GM12875 (cell line): ENCODE data around the gene TOX3.

Experiments
- H3K4me3 ChIP-seq: one replicate; pipeline ENCODE4 v1.5.1; 2011; ENCODE audit warnings: low read depth, low read length, control low read depth
- CTCF ChIP-seq: IDR thresholded peaks from 2 replicates; pipeline ENCODE4 v1.5.1; 2011; ENCODE audit warnings: low read depth, mild to moderate bottlenecking, control low read depth, inconsistent platforms, low read length, moderate library complexity, borderline replicate concordance; ENCODE audit not compliant: insufficient read depth

The TOX3 gene

DNA sequence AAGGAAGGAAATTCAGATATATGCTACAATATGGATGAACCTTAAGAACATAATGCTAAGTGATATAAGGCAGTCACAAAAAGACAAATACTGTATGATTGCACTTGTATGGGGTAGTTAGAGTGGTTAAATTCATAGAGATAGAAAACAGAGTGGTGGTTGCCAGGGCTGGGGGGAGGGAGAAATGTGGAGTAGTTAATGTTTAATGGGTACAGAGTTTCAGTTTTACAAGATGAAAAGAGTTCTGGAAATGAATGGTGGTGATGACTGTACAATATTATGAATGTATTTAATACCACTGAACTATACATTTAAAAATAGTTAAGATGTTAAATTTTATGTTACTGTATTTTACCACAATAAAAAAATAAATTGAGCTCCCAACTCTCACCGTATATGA, 157.9 kb downstream of the TOX3 start:
- no peak for TF ChIP-seq CTCF
- H3K4me3 ChIP-seq = no peak overlapping the region
